T-helper 2 cell (primary cell): ENCODE measurements around the gene VSTM4.

Experiments used
- DNase-seq, 5 experiments: peaks; one replicate each; pipeline versions ENCODE4 v3.0.0 to v3.0.0-alpha.2; 2012 to 2022

The VSTM4 gene

DNA sequence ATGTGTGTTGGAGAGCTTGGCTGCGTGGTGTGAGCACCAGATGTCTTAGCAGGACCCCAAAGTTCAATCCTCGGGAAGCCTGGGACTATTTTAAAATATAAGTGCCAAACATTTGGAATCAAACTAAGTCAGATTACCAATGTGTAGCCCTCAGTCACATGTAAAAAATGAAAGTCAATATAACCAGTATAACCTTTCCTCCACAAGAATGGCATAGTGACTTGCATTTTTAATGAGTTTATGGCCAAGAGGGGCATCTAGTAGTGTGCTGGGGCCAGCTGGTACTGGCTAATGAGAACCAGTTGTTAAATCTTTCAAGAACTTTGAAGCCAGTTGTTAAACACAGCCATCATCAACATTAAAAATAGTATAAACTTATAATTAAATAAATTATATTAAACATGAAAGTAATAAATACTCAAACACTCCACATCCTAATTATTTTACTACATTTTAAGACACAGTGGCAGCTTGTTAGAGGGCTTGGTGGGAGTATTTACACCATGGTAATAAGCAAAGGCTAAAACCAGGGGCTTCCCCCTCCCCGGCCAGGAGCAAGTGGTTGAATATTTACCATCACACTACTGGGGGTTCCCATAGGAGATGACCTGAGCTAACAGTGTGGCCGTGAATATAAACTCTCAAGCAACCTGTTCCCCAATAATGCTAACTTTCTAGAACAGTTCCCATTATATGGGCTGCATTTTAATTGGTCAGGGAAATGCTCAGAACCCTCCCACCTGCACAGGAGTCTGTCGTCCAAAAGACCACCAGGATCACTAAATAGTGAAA, 26.4 kb upstream of the VSTM4 start:
- DNase-seq, result no peak

GRCh38 chr10:49140304-49141177, 25.2 kb upstream of the VSTM4 start:
- DNase-seq, result no peak

DNA sequence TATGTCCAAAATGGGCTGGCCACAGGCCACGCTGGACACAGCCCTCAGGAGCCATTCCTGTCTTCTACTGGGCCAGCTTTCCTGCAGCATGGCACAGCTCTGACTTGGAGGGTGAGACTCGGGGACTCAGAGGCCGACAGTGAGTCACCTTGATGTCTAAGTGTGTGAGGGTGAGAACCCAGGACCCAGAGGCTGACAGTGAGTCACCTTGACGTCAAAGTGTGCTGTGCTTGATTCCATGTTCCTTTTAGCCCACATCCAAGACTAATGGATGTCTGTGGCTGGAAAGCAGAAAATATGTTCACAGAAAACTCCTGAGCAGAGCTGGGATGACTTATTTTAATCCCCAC, 24.5 kb upstream of the VSTM4 start:
- no peak for DNase-seq

GRCh38 chr10:49139028-49139845, 23.9 kb upstream of the VSTM4 start:
- no peak for DNase-seq

DNA sequence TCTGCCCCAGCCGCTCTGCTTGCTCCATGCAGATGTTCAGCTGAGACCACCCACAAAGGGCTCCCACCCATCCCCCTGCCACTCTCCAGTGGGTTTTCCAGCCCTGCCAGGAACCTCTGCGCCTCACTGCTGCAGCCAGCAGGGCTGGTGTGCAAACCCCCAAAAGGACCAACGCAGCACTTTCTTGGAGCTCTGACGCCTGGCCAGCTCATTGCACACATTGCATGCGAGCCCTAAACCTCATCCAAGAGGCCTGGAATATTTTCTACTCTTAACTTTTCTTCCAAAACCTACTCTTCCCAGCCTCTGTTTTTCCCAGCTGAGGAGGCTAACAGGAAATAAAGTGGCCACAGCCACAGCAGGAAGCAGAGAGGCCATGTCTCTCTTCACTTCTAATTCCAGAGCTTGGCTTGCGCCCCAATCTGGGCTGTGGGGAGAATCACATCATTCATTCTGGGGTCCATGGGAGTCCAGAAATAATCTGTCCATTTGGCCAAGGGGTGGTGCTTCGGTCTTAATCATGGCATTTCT, 23.1 kb upstream of the VSTM4 start:
- no peak for DNase-seq

DNA sequence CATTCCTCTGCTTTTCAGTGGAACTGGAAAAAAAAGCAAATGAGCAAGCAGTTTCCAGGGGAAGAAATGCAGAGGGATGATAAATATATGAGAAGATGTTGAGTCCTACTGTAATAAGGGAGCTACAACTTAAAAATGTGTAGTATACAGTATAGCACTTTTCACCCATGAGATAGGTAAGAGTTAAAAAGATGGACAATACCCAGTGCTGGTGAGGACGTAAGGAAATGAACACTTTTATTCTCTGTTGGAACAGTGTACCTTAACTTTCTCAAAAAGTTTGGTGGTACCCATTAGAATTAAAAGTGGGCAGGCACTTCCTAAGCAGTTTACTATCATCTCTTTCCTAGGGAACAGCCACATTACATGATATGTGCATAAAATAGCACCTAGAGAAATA, 21.2 kb upstream of the VSTM4 start:
- DNase-seq, result no peak

- no peak for DNase-seq
These were observed 20.4 kb upstream of the VSTM4 start for GRCh38 chr10:49135575-49136313.

GRCh38 chr10:49134327-49134726, 19.0 kb upstream of the VSTM4 start:
- DNase-seq, result no peak

- DNase-seq, result no peak
These were observed 18.5 kb upstream of the VSTM4 start, which contains the start of gene FAM170B for GRCh38 chr10:49133706-49134248. Gene FAM170B, minus strand, starts transcription at chr10:49134021. Its CDS starts 103 bp downstream, at chr10:49133918.

- no peak for DNase-seq
These were observed 17.0 kb upstream of the VSTM4 start for GRCh38 chr10:49132362-49132737.

GRCh38 chr10:49131507-49132361, 16.4 kb upstream of the VSTM4 start:
- no peak for DNase-seq

- no peak for DNase-seq
These were observed 14.1 kb upstream of the VSTM4 start for GRCh38 chr10:49129376-49129775.

GRCh38 chr10:49128854-49129253, 13.5 kb upstream of the VSTM4 start:
- DNase-seq, result no peak

DNA sequence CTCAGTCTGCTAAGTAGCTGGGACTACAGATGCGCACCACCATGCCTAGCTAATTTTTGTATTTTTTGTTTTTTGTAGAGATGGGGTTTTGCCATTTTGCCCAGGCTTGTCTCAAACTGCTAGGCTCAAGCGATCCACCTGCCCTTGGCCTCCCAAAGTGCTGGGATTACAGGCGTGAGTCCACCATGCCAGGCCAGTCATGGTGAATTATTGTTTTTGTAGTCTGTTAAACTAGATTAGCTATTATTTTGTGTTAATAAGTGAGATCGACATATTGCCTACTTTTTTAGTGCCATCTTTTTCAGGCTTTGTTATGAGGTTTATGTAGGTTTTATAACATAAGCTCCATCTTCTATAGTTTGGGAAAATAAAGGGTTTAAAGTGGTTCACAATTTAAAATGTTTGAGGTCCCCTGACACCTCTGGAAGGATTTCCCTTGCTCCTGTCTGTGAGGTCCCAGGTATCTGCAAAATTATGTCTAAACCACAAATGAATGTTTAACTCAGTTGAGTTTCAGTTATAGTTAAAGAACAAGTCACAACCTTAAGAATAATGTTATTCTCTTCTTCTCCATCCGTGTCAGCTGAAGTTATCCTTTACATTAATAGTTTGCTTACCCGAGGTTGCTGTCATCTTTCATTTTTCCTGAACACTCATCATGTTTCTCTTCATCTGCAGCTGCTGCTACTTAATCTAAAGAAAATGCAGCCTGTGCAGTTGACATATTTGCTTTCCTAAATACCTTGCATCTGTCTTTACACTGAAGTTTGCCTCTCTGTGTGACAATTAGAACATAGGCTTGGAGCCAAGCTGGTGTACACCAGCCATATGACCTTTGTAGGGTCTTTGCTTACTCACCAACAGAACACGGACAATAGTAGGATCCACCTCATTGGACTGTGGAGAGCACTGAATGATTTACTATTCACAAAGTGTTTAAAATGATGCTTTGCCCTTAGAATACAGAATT, 8.9 kb upstream of the VSTM4 start:
- DNase-seq, result no peak

DNA sequence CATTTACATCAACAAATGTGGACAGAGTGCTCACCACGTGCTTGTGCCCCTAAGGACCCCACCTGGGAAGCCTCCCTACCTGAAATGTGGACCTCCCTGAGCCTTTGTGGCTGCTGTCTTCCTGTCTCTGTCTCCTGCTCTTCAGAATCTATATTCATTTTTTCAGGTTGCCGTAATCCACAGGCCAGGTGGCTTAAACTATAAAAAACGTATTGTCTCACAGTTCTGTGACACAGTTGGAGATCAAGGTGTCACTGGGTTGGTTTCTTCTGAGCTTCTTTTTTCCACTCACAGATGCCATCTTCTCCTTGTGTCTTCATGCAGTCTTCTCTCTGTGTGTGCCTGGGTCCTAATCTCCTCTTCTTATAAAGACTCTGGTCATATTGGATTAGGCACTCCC, 5.6 kb upstream of the VSTM4 start:
- no peak for DNase-seq

DNA sequence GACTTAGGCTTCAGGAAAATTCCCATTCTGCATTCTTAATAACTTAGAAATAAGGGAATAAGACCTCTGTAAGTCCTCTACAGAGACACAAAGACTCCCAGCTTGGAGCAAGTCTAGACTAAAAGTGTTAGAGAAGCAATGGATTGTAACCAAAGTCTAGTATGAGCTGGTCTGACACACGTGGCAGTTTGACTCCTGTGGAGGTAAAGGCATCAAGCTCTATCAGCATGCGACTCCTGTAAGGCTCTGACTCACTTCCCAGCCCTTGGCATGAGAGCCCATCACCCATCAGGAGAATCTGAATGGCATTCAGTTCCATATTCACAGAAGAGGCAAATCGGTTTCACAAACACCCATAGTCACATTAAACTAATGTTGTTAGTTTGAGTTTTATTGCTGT, 4.4 kb upstream of the VSTM4 start:
- no peak for DNase-seq

- DNase-seq, result no peak
These were observed 3.2 kb upstream of the VSTM4 start for GRCh38 chr10:49118430-49119074.

DNA sequence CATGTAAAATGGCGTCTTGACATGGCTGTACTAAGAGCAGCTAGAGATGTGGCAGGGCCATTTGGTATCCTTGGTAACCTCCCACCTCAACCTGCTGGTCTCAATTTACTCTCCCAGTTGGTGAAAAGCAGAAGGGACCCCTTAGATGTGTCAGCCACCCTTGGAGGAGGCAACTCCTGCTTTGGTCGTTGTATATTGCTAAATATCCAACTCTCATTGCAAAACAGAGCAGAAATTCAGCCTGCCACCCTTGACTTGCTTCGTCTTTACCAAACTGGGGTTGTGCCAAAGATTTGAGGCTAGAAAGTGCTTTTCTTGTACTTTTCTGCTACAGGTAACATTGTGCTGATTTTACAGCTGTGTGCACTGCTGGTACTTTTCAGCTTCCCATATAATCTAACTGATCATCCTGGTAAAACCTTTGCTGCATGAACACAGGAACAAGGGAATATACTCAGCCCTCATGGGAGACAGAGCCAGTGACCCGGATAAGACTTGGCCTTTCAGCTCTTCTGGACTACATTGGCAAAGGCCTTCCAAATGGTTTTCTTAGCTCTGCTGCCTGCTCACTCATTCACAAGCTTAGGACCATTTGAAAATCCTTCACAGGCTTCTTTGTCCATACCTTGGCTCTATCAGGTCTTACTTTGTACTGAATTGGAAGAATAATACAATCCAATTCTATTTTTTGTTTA, 2.2 kb upstream of the VSTM4 start:
- DNase-seq, result no peak
